GM12878 (cell line): Measurements from ENCODE around the gene RTP5.

Source experiments
- TF ChIP-seq, protein P1 (sequence below), 3 experiments: IDR thresholded peaks in 2 of 3; conservative IDR thresholded peaks in 1 of 3; 2 replicates each; pipeline ENCODE4 v1.5.1; 2011; ENCODE audit warnings: low read depth in 3 of 3, low read length in 3 of 3, mild to moderate bottlenecking in 3 of 3, control low read depth in 2 of 3, moderate library complexity in 2 of 3, inconsistent platforms in 1 of 3, mixed read lengths in 1 of 3; ENCODE audit not compliant: control insufficient read depth in 2 of 3, insufficient read depth in 1 of 3; ENCODE audit errors: extremely low read depth in 1 of 3
- TF ChIP-seq, protein P2 (sequence below): fragments of 450-650 bp; IDR thresholded peaks from 2 replicates; pipeline ENCODE4 v1.6.1; 2017; ENCODE audit warnings: antibody characterized with exemption, mild to moderate bottlenecking, moderate library complexity

DNA sequence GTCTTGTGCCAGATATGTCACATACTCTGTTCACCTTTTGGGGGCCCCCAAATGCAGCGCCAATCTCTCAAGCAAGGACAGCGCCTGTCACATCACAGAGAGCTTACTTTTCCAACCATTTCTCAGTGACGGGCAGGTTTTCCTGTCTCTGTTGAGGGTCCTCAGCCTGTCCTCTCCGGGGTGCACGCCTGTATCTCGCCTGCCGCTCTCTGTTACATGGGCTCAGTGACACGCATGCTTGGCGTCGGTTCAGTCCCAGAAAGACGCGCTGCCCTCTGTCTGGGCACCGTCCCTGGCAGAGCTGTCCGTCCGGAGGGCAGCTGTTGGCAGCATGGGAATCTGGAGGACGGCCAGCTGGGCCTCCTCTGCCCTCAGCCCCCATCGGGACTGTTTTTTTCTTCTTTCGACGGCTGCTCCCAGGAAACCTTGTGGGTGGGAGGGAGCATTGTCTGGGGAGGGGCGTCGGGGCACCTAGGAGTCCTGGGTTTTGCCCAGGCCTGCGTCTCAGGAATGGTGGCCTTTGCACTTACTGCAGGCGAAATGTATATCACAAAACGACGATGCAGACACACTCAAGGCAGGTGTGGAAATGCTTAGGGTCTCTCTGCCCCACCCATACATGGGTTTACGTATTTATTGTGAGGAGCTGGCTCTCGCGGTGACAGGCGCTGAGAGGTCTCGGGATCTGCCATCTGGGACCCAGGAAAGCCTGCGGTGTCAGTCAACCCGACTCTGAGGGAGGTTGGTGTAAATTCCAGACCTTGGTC is 30.9 kb downstream of the RTP5 start:
- TF ChIP-seq, protein P1, sequence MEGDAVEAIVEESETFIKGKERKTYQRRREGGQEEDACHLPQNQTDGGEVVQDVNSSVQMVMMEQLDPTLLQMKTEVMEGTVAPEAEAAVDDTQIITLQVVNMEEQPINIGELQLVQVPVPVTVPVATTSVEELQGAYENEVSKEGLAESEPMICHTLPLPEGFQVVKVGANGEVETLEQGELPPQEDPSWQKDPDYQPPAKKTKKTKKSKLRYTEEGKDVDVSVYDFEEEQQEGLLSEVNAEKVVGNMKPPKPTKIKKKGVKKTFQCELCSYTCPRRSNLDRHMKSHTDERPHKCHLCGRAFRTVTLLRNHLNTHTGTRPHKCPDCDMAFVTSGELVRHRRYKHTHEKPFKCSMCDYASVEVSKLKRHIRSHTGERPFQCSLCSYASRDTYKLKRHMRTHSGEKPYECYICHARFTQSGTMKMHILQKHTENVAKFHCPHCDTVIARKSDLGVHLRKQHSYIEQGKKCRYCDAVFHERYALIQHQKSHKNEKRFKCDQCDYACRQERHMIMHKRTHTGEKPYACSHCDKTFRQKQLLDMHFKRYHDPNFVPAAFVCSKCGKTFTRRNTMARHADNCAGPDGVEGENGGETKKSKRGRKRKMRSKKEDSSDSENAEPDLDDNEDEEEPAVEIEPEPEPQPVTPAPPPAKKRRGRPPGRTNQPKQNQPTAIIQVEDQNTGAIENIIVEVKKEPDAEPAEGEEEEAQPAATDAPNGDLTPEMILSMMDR (IDR thresholded peaks at IDR 0.05 in 2 of 3, conservative IDR thresholded peaks at IDR 0.05 in 1 of 3; ENCODE audit: control insufficient read depth in 2 of 3, extremely low read depth in 1 of 3, insufficient read depth in 1 of 3, low read depth in 3 of 3, low read length in 3 of 3): no peak
- TF ChIP-seq, protein P2, sequence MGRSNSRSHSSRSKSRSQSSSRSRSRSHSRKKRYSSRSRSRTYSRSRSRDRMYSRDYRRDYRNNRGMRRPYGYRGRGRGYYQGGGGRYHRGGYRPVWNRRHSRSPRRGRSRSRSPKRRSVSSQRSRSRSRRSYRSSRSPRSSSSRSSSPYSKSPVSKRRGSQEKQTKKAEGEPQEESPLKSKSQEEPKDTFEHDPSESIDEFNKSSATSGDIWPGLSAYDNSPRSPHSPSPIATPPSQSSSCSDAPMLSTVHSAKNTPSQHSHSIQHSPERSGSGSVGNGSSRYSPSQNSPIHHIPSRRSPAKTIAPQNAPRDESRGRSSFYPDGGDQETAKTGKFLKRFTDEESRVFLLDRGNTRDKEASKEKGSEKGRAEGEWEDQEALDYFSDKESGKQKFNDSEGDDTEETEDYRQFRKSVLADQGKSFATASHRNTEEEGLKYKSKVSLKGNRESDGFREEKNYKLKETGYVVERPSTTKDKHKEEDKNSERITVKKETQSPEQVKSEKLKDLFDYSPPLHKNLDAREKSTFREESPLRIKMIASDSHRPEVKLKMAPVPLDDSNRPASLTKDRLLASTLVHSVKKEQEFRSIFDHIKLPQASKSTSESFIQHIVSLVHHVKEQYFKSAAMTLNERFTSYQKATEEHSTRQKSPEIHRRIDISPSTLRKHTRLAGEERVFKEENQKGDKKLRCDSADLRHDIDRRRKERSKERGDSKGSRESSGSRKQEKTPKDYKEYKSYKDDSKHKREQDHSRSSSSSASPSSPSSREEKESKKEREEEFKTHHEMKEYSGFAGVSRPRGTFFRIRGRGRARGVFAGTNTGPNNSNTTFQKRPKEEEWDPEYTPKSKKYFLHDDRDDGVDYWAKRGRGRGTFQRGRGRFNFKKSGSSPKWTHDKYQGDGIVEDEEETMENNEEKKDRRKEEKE: no peak
